ENCODE data around the gene SLCO4A1. TPM values are rescaled to one million over a fixed set of nuclear protein-coding genes. Genes with fewer than 3 reads are reported as not detected.

Gene SLCO4A1
- total and polyA plus RNA-seq, 2 experiments from 2014 or later: 0.15 to 1.0 TPM

- DNase-seq (ENCODE audit: low read depth in 1 of 2, low spot score in 1 of 2): no peak
- H3K27me3 ChIP-seq: no peaks in the 10 kb centered on the region
- H3K4me3 ChIP-seq: no peak overlapping the region
- H3K4me1 ChIP-seq (ENCODE audit: low read depth): peaks cover 8% of the 10 kb centered on the region
- no peaks in the 10 kb centered on the region for H3K36me3 ChIP-seq
- H3K9me3 ChIP-seq (ENCODE audit: low read depth): no peaks in the 10 kb centered on the region
- no peak for TF ChIP-seq CTCF (IDR thresholded peaks at IDR 0.05; ENCODE audit: low read depth, low read length)
- H3K27ac ChIP-seq: no peak overlapping the region
Measured at GRCh38 chr20:62622178-62622876, 20.0 kb upstream of the SLCO4A1 start.

DNA sequence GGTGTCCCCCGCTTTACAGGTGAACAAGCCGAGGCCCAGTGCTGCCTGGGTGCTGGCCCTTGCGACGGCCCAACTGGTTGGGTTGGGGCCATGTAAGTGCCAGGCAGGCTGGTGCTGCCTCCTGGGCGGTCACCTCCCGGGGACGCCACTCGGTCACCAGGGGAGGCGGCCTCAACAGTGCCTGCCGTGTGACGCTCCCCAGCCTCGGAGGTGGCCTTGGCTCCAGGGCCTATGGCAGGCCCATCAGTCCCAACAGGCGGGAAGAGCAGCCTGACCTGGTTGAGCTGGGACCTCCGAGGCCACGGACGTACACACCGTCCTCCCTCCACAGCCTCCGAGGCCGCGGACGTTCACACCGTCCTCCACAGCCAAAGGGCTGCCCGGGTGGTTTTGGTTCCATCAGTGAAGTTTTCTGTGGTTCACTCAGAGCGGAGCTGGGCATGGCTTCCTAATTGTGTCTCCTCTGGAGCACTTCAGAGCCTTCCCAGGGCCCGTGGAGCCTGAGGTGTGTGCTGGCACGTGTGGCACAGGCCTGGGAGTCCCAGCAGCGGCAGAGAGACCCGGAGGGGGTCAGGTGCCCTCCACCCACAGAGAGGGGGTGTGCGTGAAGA, 19.3 kb upstream of the SLCO4A1 start:
- Histone ChIP-seq H3K36me3 (no peaks in the 10 kb centered on the region), H3K4me1 (ENCODE audit: low read depth) (peaks cover 8% of the 10 kb centered on the region), H3K27me3 (no peaks in the 10 kb centered on the region), H3K9me3 (ENCODE audit: low read depth) (no peaks in the 10 kb centered on the region), H3K27ac (peak overlapping the region; percentile 78), H3K4me3 (no peak overlapping the region)
- no peak for DNase-seq (ENCODE audit: low read depth in 1 of 2, low spot score in 1 of 2)
- TF ChIP-seq CTCF (IDR thresholded peaks at IDR 0.05; ENCODE audit: low read depth, low read length): no peak

DNA sequence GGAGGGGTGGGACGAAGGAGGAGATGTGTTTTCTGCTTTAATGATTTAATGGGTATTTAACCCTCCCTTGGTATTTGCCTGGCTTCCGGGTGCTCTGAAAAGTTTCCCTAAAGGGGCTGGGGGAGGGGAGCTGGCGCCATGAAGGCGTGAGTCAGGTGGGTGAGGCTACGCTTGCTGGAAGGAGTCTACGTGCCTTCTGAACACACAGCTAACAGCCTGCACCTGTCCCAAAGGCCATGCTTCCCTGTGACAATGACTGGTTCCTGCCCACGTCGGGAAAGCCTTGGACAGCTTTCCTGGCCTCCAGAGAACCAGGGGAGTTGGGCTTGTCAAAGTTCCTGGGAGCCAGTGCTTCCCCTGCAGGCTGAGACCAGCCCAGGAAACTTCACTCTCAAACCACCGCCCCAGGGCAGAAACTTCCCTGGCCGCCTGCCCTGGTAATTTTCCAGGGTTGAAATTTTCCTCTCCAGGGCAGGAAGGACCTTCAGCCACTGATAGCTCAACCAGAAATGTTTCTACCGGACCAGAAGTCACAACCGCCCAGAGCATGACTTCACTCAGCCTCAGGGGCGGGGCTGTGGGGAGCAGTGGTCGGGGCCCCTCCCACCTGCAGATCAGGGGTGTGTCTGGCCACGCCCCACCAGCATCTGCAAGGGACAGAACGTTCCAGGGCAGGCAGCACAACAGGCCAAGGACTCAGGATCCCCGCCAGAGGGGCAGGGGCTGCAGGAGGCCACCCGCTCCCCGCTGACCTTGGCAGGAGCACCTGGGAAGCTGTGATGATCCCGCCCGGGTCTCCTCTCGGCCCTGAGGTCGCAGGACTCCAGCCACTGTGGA, 18.6 kb upstream of the SLCO4A1 start:
- Histone ChIP-seq H3K27me3 (no peaks in the 10 kb centered on the region), H3K4me1 (ENCODE audit: low read depth) (peaks cover 8% of the 10 kb centered on the region), H3K4me3 (no peak overlapping the region), H3K9me3 (ENCODE audit: low read depth) (no peaks in the 10 kb centered on the region), H3K36me3 (no peaks in the 10 kb centered on the region), H3K27ac (peak overlapping the region; percentile 78)
- TF ChIP-seq CTCF (IDR thresholded peaks at IDR 0.05; ENCODE audit: low read depth, low read length): peak; percentile 16
- DNase-seq (ENCODE audit: low read depth in 1 of 2, low spot score in 1 of 2): peak; percentile 87 to 91

GRCh38 chr20:62624325-62624690, 18.0 kb upstream of the SLCO4A1 start:
- Histone ChIP-seq H3K4me1 (ENCODE audit: low read depth) (peaks cover 8% of the 10 kb centered on the region), H3K9me3 (ENCODE audit: low read depth) (no peaks in the 10 kb centered on the region), H3K36me3 (no peaks in the 10 kb centered on the region), H3K4me3 (no peak overlapping the region), H3K27me3 (no peaks in the 10 kb centered on the region), H3K27ac (peak overlapping the region; percentile 78)
- DNase-seq (ENCODE audit: low read depth in 1 of 2, low spot score in 1 of 2): no peak
- TF ChIP-seq CTCF (IDR thresholded peaks at IDR 0.05; ENCODE audit: low read depth, low read length): no peak

GRCh38 chr20:62624719-62625453, 17.4 kb upstream of the SLCO4A1 start:
- H3K27me3 ChIP-seq: no peaks in the 10 kb centered on the region
- no peak for DNase-seq (ENCODE audit: low read depth in 1 of 2, low spot score in 1 of 2)
- no peaks in the 10 kb centered on the region for H3K9me3 ChIP-seq (ENCODE audit: low read depth)

More at GRCh38 chr20:62624719-62625453, 17.4 kb upstream of the SLCO4A1 start:
- no peak for TF ChIP-seq CTCF (IDR thresholded peaks at IDR 0.05; ENCODE audit: low read depth, low read length)
- H3K27ac ChIP-seq: no peak overlapping the region
- no peak overlapping the region for H3K4me3 ChIP-seq
- H3K4me1 ChIP-seq (ENCODE audit: low read depth): peaks cover 8% of the 10 kb centered on the region
- no peaks in the 10 kb centered on the region for H3K36me3 ChIP-seq

Measured in cardiac muscle cell (in vitro differentiated cells and primary cell).